K562 (cell line): ENCODE results near the gene GET3. TPM values are rescaled to one million over a fixed set of nuclear protein-coding genes. Genes with fewer than 3 reads are reported as not detected.
A peak's percentile ranks its signal among the peaks of the same experiment; 100 is the strongest.

Source experiments
- CTBP1 ChIP-seq: fragments of 450-650 bp; IDR thresholded peaks from 2 replicates; pipeline ENCODE4 v1.6.1; 2016; ENCODE audit warnings: borderline replicate concordance
- CTCFL ChIP-seq: IDR thresholded peaks from 2 replicates; pipeline ENCODE4 v1.6.1; 2011; ENCODE audit warnings: borderline replicate concordance, low read depth, mild to moderate bottlenecking, moderate library complexity, low read length; ENCODE audit not compliant: insufficient read depth, poor library complexity, severe bottlenecking
- E2F5 ChIP-seq: sonication (generic); formaldehyde crosslinking; IDR thresholded peaks from 2 replicates; pipeline ENCODE4 v1.8.0; 2022; ENCODE audit warnings: mild to moderate bottlenecking, missing genetic modification reagents
- EP300 ChIP-seq: IDR thresholded peaks from 2 replicates; pipeline ENCODE4 v1.6.1; 2012; ENCODE audit warnings: low read length, improper control_type of control experiment
- ETV5 ChIP-seq: sonication (generic); formaldehyde crosslinking; IDR thresholded peaks from 2 replicates; pipeline ENCODE4 v1.4.0; 2020; ENCODE audit warnings: low read depth, mild to moderate bottlenecking, missing genetic modification reagents
- FOXM1 ChIP-seq, 2 experiments: fragments of 450-650 bp in 1 of 2; sonication (generic) in 1 of 2; formaldehyde crosslinking in 1 of 2; IDR thresholded peaks; 2 replicates each; pipeline versions ENCODE4 v1.6.1 to v1.9.0; 2017 to 2022; ENCODE audit warnings: low read depth in 2 of 2, mild to moderate bottlenecking in 2 of 2, missing genetic modification reagents in 1 of 2, moderate library complexity in 1 of 2
- HNRNPK ChIP-seq: fragments of 200-400 bp; formaldehyde crosslinking; IDR thresholded peaks from one replicate; pipeline ENCODE4 v1.6.1; 2018; ENCODE audit warnings: mild to moderate bottlenecking, low read depth, low read length; ENCODE audit not compliant: poor library complexity, severe bottlenecking
- NCOR1 ChIP-seq: fragments of 450-650 bp; IDR thresholded peaks from 2 replicates; pipeline ENCODE4 v1.6.1; 2016; ENCODE audit warnings: mild to moderate bottlenecking, moderate library complexity
- NFYB ChIP-seq: IDR thresholded peaks from 2 replicates; pipeline ENCODE4 v1.6.1; 2011; ENCODE audit warnings: mild to moderate bottlenecking, moderate library complexity; ENCODE audit not compliant: insufficient read length; ENCODE audit errors: extremely low read depth
- PML ChIP-seq: IDR thresholded peaks from 2 replicates; pipeline ENCODE4 v1.6.1; 2012; ENCODE audit warnings: low read length, inconsistent platforms
- SIN3A ChIP-seq, 2 experiments: fragments of 150-350 bp in 1 of 2; IDR thresholded peaks; 2 replicates each; pipeline ENCODE4 v1.6.1; 2011 to 2016; ENCODE audit warnings: borderline replicate concordance in 2 of 2, low read depth in 2 of 2, low read length in 2 of 2, mild to moderate bottlenecking in 2 of 2, moderate library complexity in 2 of 2; ENCODE audit not compliant: control insufficient read depth in 1 of 2
- SMARCC2 ChIP-seq: fragments of 450-650 bp; IDR thresholded peaks from 2 replicates; pipeline ENCODE4 v1.6.1; 2017; ENCODE audit warnings: antibody characterized with exemption, moderate library complexity, mild to moderate bottlenecking, low read depth
- TBL1XR1 ChIP-seq, 2 experiments: IDR thresholded peaks; 2 replicates each; pipeline ENCODE4 v1.6.1; 2012; ENCODE audit warnings: improper control_type of control experiment in 2 of 2, low read length in 2 of 2, mild to moderate bottlenecking in 1 of 2
- TBP ChIP-seq: optimal IDR thresholded peaks from 2 replicates; pipeline ENCODE3; 2011; ENCODE audit warnings: low read depth, low read length, improper control_type of control experiment
- ZBTB17 ChIP-seq: fragments of 450-650 bp; formaldehyde crosslinking; IDR thresholded peaks from 2 replicates; pipeline ENCODE4 v1.4.0; 2020; ENCODE audit warnings: mild to moderate bottlenecking
- ZNF780A ChIP-seq: fragments of 250-450 bp; sonication (Bioruptor Pico); IDR thresholded peaks from 2 replicates; pipeline ENCODE4 v1.5.0; 2021; ENCODE audit warnings: mild to moderate bottlenecking
- polyA plus RNA-seq, 8 experiments: library from polyadenylated mRNA; depleted of rRNA in 4 of 8; stranded (reverse) in 5 of 8; unstranded in 3 of 8; fragments of >200 nt; fragmentation: Nextera tagmentation in 2 of 8; fragmentation: Illumina TruSeq in 1 of 8; extraction: Ambion mirVana in 2 of 8; extraction: Trizol in 1 of 8; gene quantifications; 2 replicates each; pipeline versions ENCODE4 v1.2.1 to v1.2.3, GENCODE V29; 2011 to 2014; ENCODE audit warnings: inconsistent platforms in 1 of 8, missing spikeins in 1 of 8
- total RNA-seq, 7 experiments: library from RNA; depleted of rRNA in 6 of 7; stranded (reverse); fragments of >200 nt in 6 of 7; fragmentation: Illumina TruSeq in 2 of 7; extraction: Trizol in 2 of 7; gene quantifications; 2 replicates each; pipeline versions ENCODE4 v1.2.1 to v1.2.3, GENCODE V29; 2011 to 2021; ENCODE audit warnings: low replicate concordance in 1 of 7
- TF ChIP-seq, protein P1 (sequence below): fragments of 250-450 bp; sonication (Bioruptor Pico); IDR thresholded peaks from 2 replicates; pipeline ENCODE4 v1.4.0; 2020; ENCODE audit warnings: mild to moderate bottlenecking
- TF ChIP-seq, protein P2 (sequence below): fragments of 200-800 bp; sonication (Bioruptor generic); IDR thresholded peaks from 2 replicates; pipeline ENCODE4 v1.6.1; 2017; ENCODE audit warnings: missing genetic modification characterization, missing compliant biosample characterization
- TF ChIP-seq, protein P3 (sequence below): fragments of 250-450 bp; sonication (Bioruptor Pico); IDR thresholded peaks from 2 replicates; pipeline ENCODE4 v1.8.0; 2022; ENCODE audit warnings: inconsistent platforms

Gene GET3
- total and polyA plus RNA-seq, 9 of the 15 experiments (the other 6 are each of a cell fraction or from before 2014, with no cell fraction given): 8.3 to 83.5 (median 51.8) TPM

- TF ChIP-seq FOXM1 (IDR thresholded peaks at IDR 0.05; ENCODE audit: low read depth) (no peak), FOXM1 (CRISPR knock-in tag; IDR thresholded peaks at IDR 0.05; ENCODE audit: low read depth) (peak; percentile 78; the same call in 1 of the 2 replicates), TBP (peak; percentile 99), EP300 (peak; percentile 23; the same call in 1 of the 2 replicates), ZNF780A (CRISPR knock-in tag) (no peak), NFYB (peak; percentile 27), ZBTB17 (peak; percentile 84), NCOR1 (peak; percentile 78), TBL1XR1 (IDR thresholded peaks at IDR 0.05; ENCODE audit: low read length in 2 of 2) (peak; percentile 9 to 97; a peak in 3 of 4 replicates), HNRNPK (peak; percentile 58), ETV5 (CRISPR knock-in tag) (peak; percentile 90), SMARCC2 (no peak), PML (peak; percentile 97), E2F5 (CRISPR knock-in tag) (peak; percentile 83; the same call in 1 of the 2 replicates), CTCFL (peak; percentile 43), SIN3A (IDR thresholded peaks at IDR 0.05; ENCODE audit: borderline replicate concordance in 2 of 2, control insufficient read depth in 1 of 2, low read depth in 2 of 2, low read length in 2 of 2) (peak; percentile 92 to 94; a peak in 2 of 4 replicates), CTBP1 (peak; percentile 89)
- TF ChIP-seq, protein P1, sequence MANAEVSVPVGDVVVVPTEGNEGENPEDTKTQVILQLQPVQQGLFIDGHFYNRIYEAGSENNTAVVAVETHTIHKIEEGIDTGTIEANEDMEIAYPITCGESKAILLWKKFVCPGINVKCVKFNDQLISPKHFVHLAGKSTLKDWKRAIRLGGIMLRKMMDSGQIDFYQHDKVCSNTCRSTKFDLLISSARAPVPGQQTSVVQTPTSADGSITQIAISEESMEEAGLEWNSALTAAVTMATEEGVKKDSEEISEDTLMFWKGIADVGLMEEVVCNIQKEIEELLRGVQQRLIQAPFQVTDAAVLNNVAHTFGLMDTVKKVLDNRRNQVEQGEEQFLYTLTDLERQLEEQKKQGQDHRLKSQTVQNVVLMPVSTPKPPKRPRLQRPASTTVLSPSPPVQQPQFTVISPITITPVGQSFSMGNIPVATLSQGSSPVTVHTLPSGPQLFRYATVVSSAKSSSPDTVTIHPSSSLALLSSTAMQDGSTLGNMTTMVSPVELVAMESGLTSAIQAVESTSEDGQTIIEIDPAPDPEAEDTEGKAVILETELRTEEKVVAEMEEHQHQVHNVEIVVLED (CRISPR knock-in tag): peak; percentile 80
- TF ChIP-seq, protein P2, sequence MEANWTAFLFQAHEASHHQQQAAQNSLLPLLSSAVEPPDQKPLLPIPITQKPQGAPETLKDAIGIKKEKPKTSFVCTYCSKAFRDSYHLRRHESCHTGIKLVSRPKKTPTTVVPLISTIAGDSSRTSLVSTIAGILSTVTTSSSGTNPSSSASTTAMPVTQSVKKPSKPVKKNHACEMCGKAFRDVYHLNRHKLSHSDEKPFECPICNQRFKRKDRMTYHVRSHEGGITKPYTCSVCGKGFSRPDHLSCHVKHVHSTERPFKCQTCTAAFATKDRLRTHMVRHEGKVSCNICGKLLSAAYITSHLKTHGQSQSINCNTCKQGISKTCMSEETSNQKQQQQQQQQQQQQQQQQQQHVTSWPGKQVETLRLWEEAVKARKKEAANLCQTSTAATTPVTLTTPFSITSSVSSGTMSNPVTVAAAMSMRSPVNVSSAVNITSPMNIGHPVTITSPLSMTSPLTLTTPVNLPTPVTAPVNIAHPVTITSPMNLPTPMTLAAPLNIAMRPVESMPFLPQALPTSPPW: peak; percentile 100
- TF ChIP-seq, protein P3, sequence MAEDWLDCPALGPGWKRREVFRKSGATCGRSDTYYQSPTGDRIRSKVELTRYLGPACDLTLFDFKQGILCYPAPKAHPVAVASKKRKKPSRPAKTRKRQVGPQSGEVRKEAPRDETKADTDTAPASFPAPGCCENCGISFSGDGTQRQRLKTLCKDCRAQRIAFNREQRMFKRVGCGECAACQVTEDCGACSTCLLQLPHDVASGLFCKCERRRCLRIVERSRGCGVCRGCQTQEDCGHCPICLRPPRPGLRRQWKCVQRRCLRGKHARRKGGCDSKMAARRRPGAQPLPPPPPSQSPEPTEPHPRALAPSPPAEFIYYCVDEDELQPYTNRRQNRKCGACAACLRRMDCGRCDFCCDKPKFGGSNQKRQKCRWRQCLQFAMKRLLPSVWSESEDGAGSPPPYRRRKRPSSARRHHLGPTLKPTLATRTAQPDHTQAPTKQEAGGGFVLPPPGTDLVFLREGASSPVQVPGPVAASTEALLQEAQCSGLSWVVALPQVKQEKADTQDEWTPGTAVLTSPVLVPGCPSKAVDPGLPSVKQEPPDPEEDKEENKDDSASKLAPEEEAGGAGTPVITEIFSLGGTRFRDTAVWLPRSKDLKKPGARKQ (CRISPR knock-in tag): no peak
These were observed 54.2 kb downstream of the GET3 start, which contains the start of gene JUNB (continued) for GRCh38 chr19:12791345-12792050.
